H1 (cell line): Measurements from ENCODE around the gene ANO2. TPM values are rescaled to one million over a fixed set of nuclear protein-coding genes. Genes with fewer than 3 reads are reported as not detected.

ENCODE experiments used
- CTCF ChIA-PET: fragments of 300-600 bp; sonication (Branson Sonifier 250); formaldehyde crosslinking; loops from one replicate; lab custom pipeline; 2021; ENCODE audit not compliant: partially characterized antibody; lab: Charles Lee
- POLR2A ChIA-PET: fragments of 300-600 bp; sonication (Branson Sonifier 250); formaldehyde crosslinking; loops from one replicate; lab custom pipeline; 2021; ENCODE audit warnings: inconsistent platforms; ENCODE audit not compliant: partially characterized antibody; lab: Charles Lee
- DNase-seq, 2 experiments: peaks; one replicate each; pipeline versions ENCODE4 v3.0.0 to v3.0.0-alpha.2; 2010 to 2022; ENCODE audit warnings: low spot score in 2 of 2, low read depth in 1 of 2, mixed read lengths in 1 of 2
- FAIRE-seq: peaks from 2 replicates; lab custom pipeline; 2011; peaks lifted over from hg19 to GRCh38; lab: Jason Lieb, UNC
- H2AFZ ChIP-seq: 2 replicates; pipeline ENCODE4 v1.8.1; 2012; ENCODE audit warnings: low read length, inconsistent platforms
- H2AK5ac ChIP-seq: 2 replicates; pipeline ENCODE4 v1.6.1; 2013; ENCODE audit warnings: low read depth, low read length
- H2BK120ac ChIP-seq: replicated peaks from 2 replicates; pipeline ENCODE3; 2013; ENCODE audit warnings: low read depth, low read length, inconsistent platforms
- H2BK12ac ChIP-seq: 2 replicates; pipeline ENCODE4 v1.6.1; 2013; ENCODE audit warnings: low read depth, low read length
- H2BK15ac ChIP-seq: 2 replicates; pipeline ENCODE4 v1.6.1; 2013; ENCODE audit warnings: low read length
- H2BK20ac ChIP-seq: 2 replicates; pipeline ENCODE4 v1.6.1; 2013; ENCODE audit warnings: low read length
- H2BK5ac ChIP-seq: 2 replicates; pipeline ENCODE4 v1.6.1; 2013; ENCODE audit warnings: low read depth, low read length
- H3K14ac ChIP-seq: 2 replicates; pipeline ENCODE4 v1.6.1; 2013; ENCODE audit warnings: inconsistent platforms; ENCODE audit not compliant: insufficient read length
- H3K18ac ChIP-seq: 2 replicates; pipeline ENCODE4 v1.6.1; 2013; ENCODE audit warnings: low read length; ENCODE audit errors: extremely low read depth
- H3K23ac ChIP-seq: 2 replicates; pipeline ENCODE4 v1.6.1; 2013; ENCODE audit warnings: inconsistent platforms; ENCODE audit not compliant: insufficient read length
- H3K23me2 ChIP-seq: 2 replicates; pipeline ENCODE4 v1.6.1; 2013; ENCODE audit warnings: low read depth, low read length
- H3K27ac ChIP-seq: 2 replicates; pipeline ENCODE4 v1.6.1; 2011; ENCODE audit warnings: low read depth, low read length, inconsistent platforms
- H3K27me3 ChIP-seq, 4 experiments: replicated peaks in 1 of 4; 1 replicate in 1 of 4; 2 replicates in 3 of 4; pipeline versions ENCODE4 v1.6.1 to v1.8.1; 2011 to 2013; ENCODE audit warnings: low read length in 3 of 4, mild to moderate bottlenecking in 3 of 4, inconsistent platforms in 2 of 4, mixed read lengths in 2 of 4, moderate library complexity in 1 of 4; ENCODE audit not compliant: control insufficient read depth in 3 of 4, insufficient read depth in 3 of 4; ENCODE audit errors: extremely low read depth in 1 of 4
- H3K36me3 ChIP-seq, 4 experiments: 2 replicates each; pipeline versions ENCODE4 v1.6.1 to v1.8.1; 2011 to 2013; ENCODE audit warnings: mild to moderate bottlenecking in 4 of 4, low read length in 3 of 4, moderate library complexity in 2 of 4, control low read depth in 1 of 4, inconsistent platforms in 1 of 4; ENCODE audit not compliant: insufficient read depth in 4 of 4, control insufficient read depth in 2 of 4
- H3K4ac ChIP-seq: replicated peaks from 2 replicates; pipeline ENCODE3; 2013; ENCODE audit warnings: low read length, low read depth, mixed read lengths, inconsistent platforms; ENCODE audit not compliant: insufficient read length
- H3K4me1 ChIP-seq, 4 experiments: replicated peaks in 1 of 4; 1 replicate in 1 of 4; 2 replicates in 3 of 4; pipeline versions ENCODE4 v1.6.1 to v1.8.1; 2011 to 2013; ENCODE audit warnings: low read length in 3 of 4, inconsistent platforms in 2 of 4, mixed read lengths in 1 of 4; ENCODE audit not compliant: insufficient read depth in 4 of 4, control insufficient read depth in 3 of 4
- H3K4me2 ChIP-seq, 2 experiments: 2 replicates each; pipeline versions ENCODE4 v1.6.1 to v1.8.1; 2011 to 2013; ENCODE audit warnings: low read depth in 2 of 2, low read length in 2 of 2, control low read depth in 1 of 2, inconsistent platforms in 1 of 2, mild to moderate bottlenecking in 1 of 2; ENCODE audit not compliant: insufficient read depth in 1 of 2
- H3K4me3 ChIP-seq, 4 experiments: fragments of 200-600, 300-600 bp in 1 of 4; sonication (generic), shearing (Covaris generic), sonication (Bioruptor Twin) in 1 of 4; 2 replicates each; pipeline versions ENCODE4 v1.5.1 to v1.8.1; 2011 to 2016; ENCODE audit warnings: low read length in 4 of 4, low read depth in 3 of 4, control low read depth in 2 of 4, inconsistent platforms in 2 of 4, mild to moderate bottlenecking in 2 of 4, mixed read lengths in 1 of 4, moderate library complexity in 1 of 4; ENCODE audit not compliant: insufficient read depth in 2 of 4; ENCODE audit errors: extremely low read depth in 1 of 4
- H3K56ac ChIP-seq: replicated peaks from 2 replicates; pipeline ENCODE3; 2013; ENCODE audit warnings: low read depth, mild to moderate bottlenecking, mixed read lengths, low read length, inconsistent platforms; ENCODE audit not compliant: insufficient read length
- H3K79me1 ChIP-seq: 2 replicates; pipeline ENCODE4 v1.6.1; 2013; ENCODE audit warnings: low read depth, low read length, control low read depth
- H3K79me2 ChIP-seq, 2 experiments: 2 replicates each; pipeline versions ENCODE4 v1.6.1 to v1.8.1; 2012 to 2013; ENCODE audit warnings: low read length in 2 of 2, mild to moderate bottlenecking in 2 of 2, inconsistent platforms in 1 of 2; ENCODE audit not compliant: insufficient read depth in 2 of 2, control insufficient read depth in 1 of 2
- H3K9ac ChIP-seq, 4 experiments: replicated peaks in 1 of 4; 1 replicate in 1 of 4; 2 replicates in 3 of 4; pipeline versions ENCODE4 v1.6.1 to v1.8.1; 2011 to 2013; ENCODE audit warnings: low read depth in 3 of 4, low read length in 3 of 4, control low read depth in 2 of 4, mild to moderate bottlenecking in 2 of 4, moderate library complexity in 2 of 4, inconsistent platforms in 1 of 4; ENCODE audit errors: extremely low read depth in 1 of 4
- H3K9me3 ChIP-seq, 2 experiments: 2 replicates each; pipeline versions ENCODE4 v1.6.1 to v1.8.1; 2012 to 2013; ENCODE audit warnings: mild to moderate bottlenecking in 2 of 2, moderate library complexity in 2 of 2, control low read depth in 1 of 2, inconsistent platforms in 1 of 2, low read depth in 1 of 2, low read length in 1 of 2, mixed read lengths in 1 of 2; ENCODE audit not compliant: insufficient read depth in 2 of 2
- H4K20me1 ChIP-seq, 2 experiments: replicated peaks in 1 of 2; 2 replicates each; pipeline versions ENCODE3 to v1.8.1; 2011 to 2013; ENCODE audit warnings: inconsistent platforms in 2 of 2, low read length in 2 of 2, mild to moderate bottlenecking in 1 of 2; ENCODE audit not compliant: insufficient read depth in 2 of 2, control insufficient read depth in 1 of 2
- H4K5ac ChIP-seq: 2 replicates; pipeline ENCODE4 v1.6.1; 2013; ENCODE audit warnings: low read length, low read depth, mixed read lengths, inconsistent platforms; ENCODE audit not compliant: insufficient read length
- H4K8ac ChIP-seq: 2 replicates; pipeline ENCODE4 v1.8.0; 2013; ENCODE audit warnings: mild to moderate bottlenecking, moderate library complexity, low read length, inconsistent platforms; ENCODE audit not compliant: insufficient read depth; ENCODE audit errors: extremely low read depth
- H4K91ac ChIP-seq: replicated peaks from 2 replicates; pipeline ENCODE3; 2013; ENCODE audit warnings: low read length, mixed read lengths, inconsistent platforms; ENCODE audit not compliant: insufficient read length
- CBX8 ChIP-seq: fragments of 300-800, 300-1000 bp; sonication (generic); IDR thresholded peaks from 2 replicates; pipeline ENCODE4 v1.7.1; 2016; ENCODE audit warnings: low read depth, low read length, borderline replicate concordance
- CHD2 ChIP-seq: IDR thresholded peaks from 2 replicates; pipeline ENCODE4 v1.6.1; 2012; ENCODE audit warnings: low read length, improper control_type of control experiment
- CTBP2 ChIP-seq: IDR thresholded peaks from 2 replicates; pipeline ENCODE4 v1.7.0; 2011; ENCODE audit warnings: borderline replicate concordance, mild to moderate bottlenecking, moderate library complexity, mixed read lengths, low read length; ENCODE audit not compliant: insufficient read depth, insufficient read length
- EZH2 ChIP-seq: fragments of 200-600 bp; sonication (generic); IDR thresholded peaks from 2 replicates; pipeline ENCODE4 v1.7.1; 2012; ENCODE audit warnings: low read depth, mild to moderate bottlenecking, moderate library complexity, low read length, inconsistent platforms; ENCODE audit not compliant: severe bottlenecking
- FOSL1 ChIP-seq: IDR thresholded peaks from 2 replicates; pipeline ENCODE4 v1.6.1; 2011; ENCODE audit warnings: mild to moderate bottlenecking, low read depth, low read length, moderate library complexity; ENCODE audit not compliant: insufficient read depth
- MAFK ChIP-seq: IDR thresholded peaks from 2 replicates; pipeline ENCODE4 v1.6.1; 2012; ENCODE audit warnings: low read depth, mild to moderate bottlenecking, improper control_type of control experiment, low read length
- NRF1 ChIP-seq: IDR thresholded peaks from 2 replicates; pipeline ENCODE4 v1.6.1; 2011; ENCODE audit warnings: mild to moderate bottlenecking, low read depth, low read length, improper control_type of control experiment
- POU5F1 ChIP-seq: IDR thresholded peaks from 2 replicates; pipeline ENCODE4 v1.6.1; 2011; ENCODE audit warnings: low read depth, mild to moderate bottlenecking, low read length, moderate library complexity
- RBBP5 ChIP-seq: IDR thresholded peaks from 2 replicates; pipeline ENCODE4 v1.7.1; 2012; ENCODE audit warnings: low read depth, mild to moderate bottlenecking, inconsistent platforms, low read length, moderate library complexity, borderline replicate concordance
- SIX5 ChIP-seq: IDR thresholded peaks from 2 replicates; pipeline ENCODE4 v1.6.1; 2011; ENCODE audit warnings: mild to moderate bottlenecking, low read depth, low read length
- SP2 ChIP-seq: IDR thresholded peaks from 2 replicates; pipeline ENCODE4 v1.6.1; 2012; ENCODE audit warnings: mild to moderate bottlenecking, low read length, inconsistent platforms
- TAF1 ChIP-seq: IDR thresholded peaks from 2 replicates; pipeline ENCODE4 v1.6.1; 2011; ENCODE audit warnings: mild to moderate bottlenecking, low read depth, low read length
- TBP ChIP-seq: IDR thresholded peaks from 2 replicates; pipeline ENCODE4 v1.6.1; 2011; ENCODE audit warnings: low read depth, low read length, improper control_type of control experiment
- WGBS, 2 experiments: shearing (Covaris generic) in 1 of 2; methylation state at CpG; one replicate each; pipeline versions ENCODE4 v1.1.6 to v1.1.7; 2013 to 2015; ENCODE audit warnings: low lambda C conversion rate in 2 of 2, mixed read lengths in 2 of 2, inconsistent platforms in 1 of 2, low coverage in 1 of 2, missing lambda C conversion rate in 1 of 2; ENCODE audit not compliant: insufficient replicate concordance in 2 of 2, insufficient coverage in 1 of 2, insufficient read length in 1 of 2; ENCODE audit errors: extremely low coverage in 1 of 2, missing lambda C conversion rate in 1 of 2; 5-methylcytosine and 5-hydroxymethylcytosine counted together
- polyA plus RNA-seq, 7 experiments: library from polyadenylated mRNA; depleted of rRNA in 3 of 7; stranded (reverse) in 5 of 7; unstranded in 2 of 7; fragments of >200 nt in 5 of 7; fragments of 200-250 nt in 2 of 7; gene quantifications; 1 replicate in 5 of 7; 2 replicates in 1 of 7; 4 replicates in 1 of 7; pipeline versions ENCODE4 v1.2.1 to v1.2.3, GENCODE V29; 2011 to 2013; ENCODE audit warnings: missing spikeins in 2 of 7, mixed read lengths in 2 of 7
- total RNA-seq: library from RNA; stranded (reverse); fragmentation: NEBNext Ultra II Directional; extraction: Animal tissue kit (Norgen Biotek cat#: 25700); gene quantifications from 2 replicates; pipeline ENCODE4 v1.2.1, GENCODE V29; 2021

ANO2 gene
- total and polyA plus RNA-seq, 2 of the 8 experiments (the other 6 are each of a cell fraction or from before 2014, with no cell fraction given): 1.9 to 5.5 TPM

DNA sequence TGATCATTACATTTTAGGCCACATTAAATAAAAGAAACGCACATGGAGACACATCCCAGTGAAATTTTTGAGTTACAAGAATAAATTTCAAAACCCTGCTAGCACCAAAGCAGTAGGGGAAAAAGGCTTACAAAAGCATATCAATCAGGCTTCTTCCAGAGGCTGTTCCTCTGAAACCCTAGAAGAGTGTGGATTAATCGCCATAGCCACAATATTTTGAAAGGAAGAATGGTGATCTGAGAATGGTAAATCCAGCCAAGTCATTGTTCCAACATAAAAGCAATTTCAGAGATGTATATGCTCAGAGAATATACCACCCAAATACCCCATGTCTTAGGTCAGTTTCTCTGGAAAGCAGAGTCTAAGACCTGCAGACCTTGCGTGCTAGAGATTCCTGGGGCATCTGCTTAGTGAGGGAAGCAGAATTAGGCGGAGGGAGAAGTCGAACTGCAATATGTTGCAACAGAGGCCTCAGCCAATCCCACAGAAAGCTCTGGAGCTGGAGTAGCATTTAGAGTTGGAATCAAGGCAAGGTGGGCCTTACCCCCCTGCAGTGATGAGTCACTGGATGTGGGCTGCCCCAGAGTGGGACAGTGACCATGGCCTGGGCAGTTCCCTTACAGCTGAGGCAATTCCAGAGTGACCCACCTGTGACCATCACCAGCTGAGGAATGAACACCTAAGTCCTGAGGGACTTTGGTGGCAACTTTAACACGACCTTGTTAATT, 387.9 kb downstream of the ANO2 start:
- Histone ChIP-seq H3K79me1 (no peaks in the 10 kb centered on the region), H3K4me1 (peaks cover 0 to 3% (median 0%) of the 10 kb centered on the region in 4 experiments; a peak in 2 of 7 replicates), H2BK12ac (no peak overlapping the region), H4K5ac (no peak overlapping the region), H3K27me3 (no peaks in the 10 kb centered on the region), H2BK20ac (no peak overlapping the region), H3K23ac (no peak overlapping the region), H3K27ac (no peak overlapping the region), H4K20me1 (no peaks in the 10 kb centered on the region), H3K4me2 (no peak overlapping the region), H4K91ac (no peak overlapping the region), H3K56ac (no peak overlapping the region), H2BK15ac (no peak overlapping the region), H2AFZ (no peak overlapping the region), H3K9me3 (no peaks in the 10 kb centered on the region), H2BK120ac (no peak overlapping the region), H3K4ac (no peak overlapping the region), H3K4me3 (no peak overlapping the region), H3K18ac (no peak overlapping the region), H3K79me2 (no peaks in the 10 kb centered on the region), H3K9ac (no peak overlapping the region), H3K23me2 (no peaks in the 10 kb centered on the region), H3K36me3 (no peaks in the 10 kb centered on the region), H3K14ac (no peak overlapping the region), H2BK5ac (no peak overlapping the region; the same call in 1 of the 2 replicates), H4K8ac (no peak overlapping the region), H2AK5ac (no peak overlapping the region)
- CTCF ChIA-PET: interaction anchor here (0.5 to 3.5 kb wide), 33 partner anchors 9 to 383 kb away, joined by 3 to 33 read pairs (median 4); no protein-coding TSS in a partner anchor
- 83% methylated on average over 6 of the region's 6 CpGs; no CpG with 5 or more reads in 1 of the 2 experiments for WGBS, 2 experiments
- FAIRE-seq: no peak
- DNase-seq: no peak
- POLR2A ChIA-PET: no interaction called here
- TF ChIP-seq MAFK (no peak), POU5F1 (no peak), RBBP5 (no peak), EZH2 (no peak), SIX5 (no peak), CHD2 (no peak), NRF1 (no peak), TAF1 (no peak), SP2 (no peak), FOSL1 (no peak), CTBP2 (no peak), CBX8 (no peak), TBP (no peak)
